WI38 (cell line): ENCODE measurements around the gene TOGARAM1.

Experiments
- H3K4me3 ChIP-seq: 2 replicates; pipeline ENCODE4 v1.5.1; 2011; ENCODE audit warnings: low read depth, mild to moderate bottlenecking, control low read depth, low read length
- CTCF ChIP-seq: IDR thresholded peaks from 2 replicates; pipeline ENCODE4 v1.5.1; 2012; ENCODE audit warnings: low read depth, mild to moderate bottlenecking, control low read depth, low read length

Gene TOGARAM1

GRCh38 chr14:45057881-45058364 is 95.9 kb downstream of the TOGARAM1 start:
- no peak for TF ChIP-seq CTCF
- H3K4me3 ChIP-seq: no peak overlapping the region

GRCh38 chr14:45060551-45060950 is 98.6 kb downstream of the TOGARAM1 start:
- TF ChIP-seq CTCF: no peak
- H3K4me3 ChIP-seq: no peak overlapping the region

- no peak for TF ChIP-seq CTCF
Observed at GRCh38 chr14:45065540-45065939, 103.5 kb downstream of the TOGARAM1 start.

GRCh38 chr14:45065956-45066355 is 104.0 kb downstream of the TOGARAM1 start:
- H3K4me3 ChIP-seq: no peak overlapping the region
- no peak for TF ChIP-seq CTCF

More at GRCh38 chr14:45065540-45065939, 103.5 kb downstream of the TOGARAM1 start:
- no peak overlapping the region for H3K4me3 ChIP-seq

- no peak for TF ChIP-seq CTCF
- H3K4me3 ChIP-seq: no peak overlapping the region
Observed at GRCh38 chr14:45066667-45067066, 104.7 kb downstream of the TOGARAM1 start.

- no peak for TF ChIP-seq CTCF
- no peak overlapping the region for H3K4me3 ChIP-seq
Observed at GRCh38 chr14:45068396-45068795, 106.4 kb downstream of the TOGARAM1 start.

GRCh38 chr14:45070215-45070614 is 108.2 kb downstream of the TOGARAM1 start:
- no peak for TF ChIP-seq CTCF

More at GRCh38 chr14:45070215-45070614, 108.2 kb downstream of the TOGARAM1 start:
- no peak overlapping the region for H3K4me3 ChIP-seq
